NCI-H526 treated with DMSO at 0.1 percent for 48 hours (cell line): ENCODE measurements around the gene ZSWIM6.

Experiments used
- DNase-seq: peaks from one replicate; lab custom pipeline; 2025; lab: John Stamatoyannopoulos, UW

The ZSWIM6 gene

GRCh38 chr5:61307191-61307590 lies 24.9 kb upstream of the ZSWIM6 start:
- DNase-seq: peak; percentile 91

GRCh38 chr5:61307611-61308010 lies 24.4 kb upstream of the ZSWIM6 start:
- DNase-seq: peak; percentile 55

- DNase-seq: no peak
Observed at GRCh38 chr5:61308712-61309111, 23.3 kb upstream of the ZSWIM6 start.

- DNase-seq: no peak
Observed at GRCh38 chr5:61309115-61309514, 22.9 kb upstream of the ZSWIM6 start.

- DNase-seq: peak; percentile 29
Observed at GRCh38 chr5:61311056-61311610, 20.9 kb upstream of the ZSWIM6 start.

GRCh38 chr5:61311836-61312808 lies 19.9 kb upstream of the ZSWIM6 start:
- no peak for DNase-seq

GRCh38 chr5:61313960-61314681 lies 17.9 kb upstream of the ZSWIM6 start:
- DNase-seq: no peak

- no peak for DNase-seq
Observed at GRCh38 chr5:61318376-61318775, 13.7 kb upstream of the ZSWIM6 start.

GRCh38 chr5:61319388-61320146 lies 12.5 kb upstream of the ZSWIM6 start:
- no peak for DNase-seq

GRCh38 chr5:61320860-61321259 lies 11.2 kb upstream of the ZSWIM6 start:
- DNase-seq: no peak

GRCh38 chr5:61321669-61322068 lies 10.4 kb upstream of the ZSWIM6 start:
- DNase-seq: no peak

- no peak for DNase-seq
Observed at GRCh38 chr5:61322738-61323725, 9.0 kb upstream of the ZSWIM6 start.

GRCh38 chr5:61327760-61328753 lies 4.0 kb upstream of the ZSWIM6 start:
- DNase-seq: no peak

- no peak for DNase-seq
Observed at GRCh38 chr5:61328791-61329549, 3.1 kb upstream of the ZSWIM6 start.

GRCh38 chr5:61329550-61330128 lies 2.4 kb upstream of the ZSWIM6 start:
- DNase-seq: no peak

- peak; percentile 61 for DNase-seq
Observed at GRCh38 chr5:61330341-61330844, 1.7 kb upstream of the ZSWIM6 start.

- peak; percentile 33 for DNase-seq
Observed at GRCh38 chr5:61330845-61331406, 1.1 kb upstream of the ZSWIM6 start.

- DNase-seq: no peak
Observed at GRCh38 chr5:61332358-61332749, 296 bp downstream of the ZSWIM6 start.
